ENCODE data around the gene ADGRV1.
"Not testable (repeated sequence)": the region's sequence is repeated elsewhere in the genome, so short reads cannot be mapped to it uniquely, and the experiment has no call there.

The ADGRV1 gene

GRCh38 chr5:91007251-91007650 lies 448.7 kb downstream of the ADGRV1 start:
- DNase-seq: no peak

- DNase-seq: no peak
Observed at GRCh38 chr5:91007780-91008402, 449.3 kb downstream of the ADGRV1 start.

- no peak for DNase-seq
Observed at GRCh38 chr5:91010090-91010489, 451.5 kb downstream of the ADGRV1 start.

- no peak for DNase-seq
Observed at GRCh38 chr5:91011029-91011428, 452.4 kb downstream of the ADGRV1 start.

GRCh38 chr5:91012867-91013266 lies 454.3 kb downstream of the ADGRV1 start:
- not testable (repeated sequence) for DNase-seq

GRCh38 chr5:91016322-91016721 lies 457.7 kb downstream of the ADGRV1 start:
- DNase-seq: no peak

- DNase-seq: no peak
Observed at GRCh38 chr5:91016954-91017700, 458.5 kb downstream of the ADGRV1 start.

- no peak for DNase-seq
Observed at GRCh38 chr5:91018200-91018599, 459.6 kb downstream of the ADGRV1 start.

GRCh38 chr5:91018712-91019371 lies 460.2 kb downstream of the ADGRV1 start:
- DNase-seq: no peak

- no peak for DNase-seq
Observed at GRCh38 chr5:91020065-91020800, 461.6 kb downstream of the ADGRV1 start.

GRCh38 chr5:91022518-91022917 lies 463.9 kb downstream of the ADGRV1 start:
- no peak for DNase-seq

- DNase-seq: no peak
Observed at GRCh38 chr5:91024206-91024605, 465.6 kb downstream of the ADGRV1 start.

GRCh38 chr5:91024727-91025126 lies 466.1 kb downstream of the ADGRV1 start:
- no peak for DNase-seq

GRCh38 chr5:91025449-91025848 lies 466.9 kb downstream of the ADGRV1 start:
- DNase-seq: no peak

GRCh38 chr5:91025956-91026355 lies 467.4 kb downstream of the ADGRV1 start:
- DNase-seq: no peak

- no peak for DNase-seq
Observed at GRCh38 chr5:91026466-91026865, 467.9 kb downstream of the ADGRV1 start.

- DNase-seq: no peak
Observed at GRCh38 chr5:91027405-91028139, 469.0 kb downstream of the ADGRV1 start.

- no peak for DNase-seq
Observed at GRCh38 chr5:91028499-91028956, 469.9 kb downstream of the ADGRV1 start.

- no peak for DNase-seq
Observed at GRCh38 chr5:91030521-91031401, 472.2 kb downstream of the ADGRV1 start.

GRCh38 chr5:91031402-91031752 lies 472.8 kb downstream of the ADGRV1 start:
- no peak for DNase-seq

GRCh38 chr5:91032125-91032524 lies 473.5 kb downstream of the ADGRV1 start:
- no peak for DNase-seq

- DNase-seq: no peak
Observed at GRCh38 chr5:91033370-91033769, 474.8 kb downstream of the ADGRV1 start.

All from effector CD4-positive, alpha-beta T cell (primary cell).